GM21528 (cell line): ENCODE data around the gene DUSP15.
"Not testable (repeated sequence)": the region's sequence is repeated elsewhere in the genome, so short reads cannot be mapped to it uniquely, and the experiment has no call there.

Source experiments
- ATAC-seq: cut with Tn5 transposase; IDR thresholded peaks from one replicate; pipeline ENCODE4 v1.9.1; 2021; ENCODE audit warnings: mild to moderate bottlenecking, moderate library complexity; ENCODE audit not compliant: unreplicated experiment, low FRiP score

DUSP15 gene, protein sequence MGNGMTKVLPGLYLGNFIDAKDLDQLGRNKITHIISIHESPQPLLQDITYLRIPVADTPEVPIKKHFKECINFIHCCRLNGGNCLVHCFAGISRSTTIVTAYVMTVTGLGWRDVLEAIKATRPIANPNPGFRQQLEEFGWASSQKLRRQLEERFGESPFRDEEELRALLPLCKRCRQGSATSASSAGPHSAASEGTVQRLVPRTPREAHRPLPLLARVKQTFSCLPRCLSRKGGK

DNA sequence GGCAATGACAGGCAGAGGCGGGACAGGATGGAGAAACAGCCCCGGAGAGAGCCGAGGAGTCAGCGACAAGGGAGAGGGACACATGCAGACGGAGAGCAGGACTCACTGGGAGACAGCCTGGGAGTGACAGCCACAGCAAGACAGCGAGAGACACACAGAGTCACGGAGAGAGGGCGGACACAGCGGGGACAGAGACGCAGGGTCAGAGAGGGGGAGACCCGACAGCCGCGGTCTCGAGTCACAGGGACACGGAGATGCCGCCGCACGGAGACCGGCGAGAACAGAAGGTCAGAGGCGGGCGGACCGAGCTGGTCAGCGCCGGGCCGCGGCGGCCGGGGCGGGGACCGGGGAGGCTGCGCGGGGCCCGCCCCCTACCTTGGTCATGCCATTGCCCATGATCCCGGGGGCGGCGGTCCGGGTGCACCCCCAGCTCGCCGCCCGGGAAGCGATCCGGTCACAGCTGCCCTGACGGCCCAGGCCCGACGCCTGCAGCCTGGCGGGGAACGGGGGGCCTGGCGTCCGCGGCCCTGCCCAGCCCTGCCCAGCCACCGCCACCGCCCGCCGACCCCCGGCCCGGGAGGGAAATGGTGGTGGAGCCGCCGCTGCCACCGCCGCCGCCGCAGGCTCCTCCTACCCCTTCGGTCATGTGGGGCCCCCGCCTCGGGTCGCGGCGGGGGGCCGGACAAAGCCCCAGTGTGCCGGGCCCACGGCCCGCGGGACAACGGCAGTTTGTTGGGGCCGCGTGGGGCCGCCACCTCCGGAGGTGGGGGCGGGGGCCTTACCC lies at the start of gene DUSP15, which contains the start of gene TTLL9:
DUSP15 (minus strand) TSS at position 586 of the 784 bp plus-strand sequence; CDS start at position 396, 190 bp downstream.
TTLL9 (plus strand) TSS at position 693 of the 784 bp plus-strand sequence. CDS start 493 bp downstream, outside the sequence.
- no peak for ATAC-seq

DNA sequence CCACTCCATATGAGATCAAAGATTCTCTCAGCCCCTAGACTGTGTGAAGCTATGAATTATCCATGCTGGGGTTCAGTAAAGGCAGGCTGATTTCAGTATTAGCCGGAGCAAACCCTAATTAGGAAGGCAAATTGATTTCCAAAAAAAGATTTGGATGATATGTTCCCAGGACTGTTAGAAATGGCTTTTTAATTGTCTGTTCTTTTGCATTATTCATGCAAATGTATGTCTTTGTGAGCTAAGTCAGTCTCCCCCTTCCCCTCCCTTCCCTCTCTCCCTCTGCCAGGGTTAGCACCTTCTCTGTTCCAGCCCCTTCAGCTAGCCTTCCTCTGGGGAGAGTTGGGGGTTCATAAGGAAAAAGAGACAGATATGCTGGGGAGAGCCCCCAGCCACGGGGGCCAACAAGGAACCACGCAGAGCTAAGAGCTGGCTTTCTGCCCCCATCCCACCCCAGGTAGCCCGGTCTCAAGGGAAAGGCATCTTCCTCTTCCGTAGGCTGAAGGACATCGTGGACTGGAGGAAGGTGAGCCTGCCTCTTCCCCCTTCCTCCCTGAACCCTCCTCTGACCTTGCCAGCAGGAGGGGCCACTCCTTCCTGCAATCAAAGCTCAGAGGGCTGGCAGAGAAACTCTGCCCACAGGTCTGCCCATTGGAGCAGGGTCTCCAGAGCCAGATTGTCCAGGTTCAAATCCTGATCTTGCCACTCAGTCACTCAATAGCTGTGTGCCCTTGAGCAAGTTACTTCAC lies 49.3 kb upstream of the DUSP15 start:
- no peak for ATAC-seq

DNA sequence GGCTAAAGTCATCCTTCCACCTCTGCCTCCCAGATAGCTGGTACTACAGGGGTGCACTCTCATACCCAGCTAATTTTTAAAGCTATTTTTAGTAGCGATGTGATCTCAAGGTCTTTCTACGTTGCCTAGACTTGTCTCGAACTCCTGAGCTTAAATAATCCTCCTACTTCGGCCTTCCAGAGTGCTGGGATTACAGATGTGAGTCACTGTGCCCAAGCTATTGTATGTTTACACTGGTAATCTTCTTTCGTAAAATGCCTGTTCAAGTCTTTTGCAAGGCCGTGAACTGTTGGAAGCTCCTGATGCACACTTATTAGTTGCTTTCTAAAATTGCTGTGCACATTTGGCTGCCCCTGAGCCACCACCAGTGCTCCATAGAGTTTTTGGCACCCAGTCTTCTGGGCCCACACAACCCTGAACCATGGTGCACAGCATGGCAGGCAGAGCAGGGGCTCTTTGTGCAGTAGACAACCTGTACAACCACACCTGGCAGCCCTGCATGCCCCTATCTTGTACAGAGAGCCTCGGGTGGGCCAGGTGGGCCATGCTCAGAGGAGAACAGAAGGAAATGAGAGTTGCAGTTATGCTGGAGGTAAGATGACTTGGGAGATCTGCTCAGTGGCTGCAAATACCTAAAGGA lies 48.3 kb upstream of the DUSP15 start:
- ATAC-seq = no peak

DNA sequence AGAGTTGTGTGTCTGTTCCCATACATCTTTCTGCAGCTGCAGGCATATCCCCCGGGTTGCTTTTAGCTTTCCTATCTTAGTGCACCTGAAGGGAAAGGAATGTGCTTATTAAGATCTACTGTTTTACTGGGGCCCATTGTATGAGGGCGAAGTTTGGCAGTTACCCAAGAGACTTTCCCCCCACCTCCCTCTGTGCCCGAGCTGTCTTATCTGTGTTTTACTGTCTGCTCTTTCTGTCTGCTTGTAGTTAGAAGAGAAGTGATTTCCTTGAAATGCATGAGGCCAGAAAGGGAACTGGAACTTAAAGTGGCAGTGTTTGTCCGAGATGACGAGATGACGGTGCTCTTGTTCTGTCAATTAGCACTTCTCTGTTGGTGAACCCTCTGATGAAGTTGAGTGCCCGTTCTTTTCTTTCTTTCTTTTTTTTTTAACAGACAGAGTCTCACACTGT lies 47.7 kb upstream of the DUSP15 start:
- not testable (repeated sequence) for ATAC-seq

DNA sequence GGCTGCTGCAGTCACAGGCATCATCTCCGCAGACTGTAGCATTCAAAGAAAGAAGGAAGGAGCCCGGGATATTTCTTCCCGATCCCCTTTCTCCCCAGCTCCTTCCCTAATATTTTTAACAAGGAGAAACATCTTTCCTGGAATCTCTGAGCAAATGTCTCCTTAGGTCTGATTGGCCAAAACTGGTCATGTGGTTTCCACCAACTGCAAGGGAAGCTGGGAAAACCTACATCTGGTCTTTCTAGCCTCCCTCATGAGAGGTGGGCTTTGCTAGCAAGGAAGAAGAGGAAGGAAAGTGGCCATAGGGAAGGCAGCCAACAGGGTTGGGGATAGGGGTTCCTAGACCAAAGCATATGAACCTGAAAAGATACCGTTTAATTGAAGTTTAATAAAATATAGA lies 46.4 kb upstream of the DUSP15 start:
- no peak for ATAC-seq

DNA sequence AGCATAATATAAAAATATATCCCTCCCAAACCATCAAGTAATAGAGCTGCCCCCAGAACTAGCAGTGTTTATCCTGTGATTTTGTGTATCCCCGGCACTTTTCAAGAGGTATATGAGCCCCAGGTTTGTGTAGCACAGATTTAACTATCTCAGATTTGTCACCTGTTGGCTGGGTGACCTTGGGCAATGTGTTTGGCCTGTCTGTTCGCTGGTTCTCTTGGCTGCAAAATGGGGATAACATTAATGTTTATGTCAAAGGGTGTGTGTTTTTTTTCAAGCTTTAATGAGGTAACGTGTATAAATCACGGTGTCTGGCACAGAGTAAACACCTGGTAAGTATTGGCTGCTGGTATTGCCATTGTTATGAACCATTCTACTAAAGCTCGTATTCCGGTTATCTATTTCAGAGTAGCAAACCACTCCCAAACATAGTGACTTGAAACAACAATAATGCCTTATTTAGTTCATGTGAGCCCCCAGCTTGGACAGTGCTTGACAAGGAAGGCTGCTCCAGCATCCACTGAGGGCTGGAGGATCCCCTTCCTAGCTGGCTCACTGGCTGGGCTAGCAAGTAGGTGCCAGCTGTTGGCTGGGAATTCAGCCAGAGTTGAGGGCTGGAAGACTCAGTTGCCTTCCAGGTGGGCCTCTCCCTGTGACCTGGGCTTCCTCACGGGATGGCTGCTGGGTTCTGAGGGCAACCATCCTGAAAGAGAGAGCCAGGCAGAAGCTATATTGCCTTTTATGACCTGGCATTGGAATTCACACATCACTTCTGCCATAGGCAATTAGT lies 45.4 kb upstream of the DUSP15 start:
- no peak for ATAC-seq

DNA sequence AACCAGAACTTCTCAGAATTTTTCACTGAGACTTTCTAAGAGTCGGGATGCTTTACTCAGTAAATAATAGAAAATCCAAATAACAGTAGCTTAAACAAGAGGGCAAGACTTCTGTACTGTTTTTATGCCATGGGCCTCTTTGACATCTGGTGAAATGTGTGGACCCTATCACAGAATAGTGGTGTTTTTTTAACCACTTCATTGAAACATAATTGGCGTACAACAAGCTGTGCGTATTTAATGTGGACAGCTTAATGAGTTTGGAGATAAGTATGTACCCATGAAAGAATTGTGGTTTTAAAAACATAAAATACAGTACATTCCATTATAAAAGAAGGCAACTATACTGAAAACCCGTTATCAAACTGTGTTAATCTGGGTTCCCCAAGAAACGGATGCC lies 43.8 kb upstream of the DUSP15 start:
- ATAC-seq = no peak

DNA sequence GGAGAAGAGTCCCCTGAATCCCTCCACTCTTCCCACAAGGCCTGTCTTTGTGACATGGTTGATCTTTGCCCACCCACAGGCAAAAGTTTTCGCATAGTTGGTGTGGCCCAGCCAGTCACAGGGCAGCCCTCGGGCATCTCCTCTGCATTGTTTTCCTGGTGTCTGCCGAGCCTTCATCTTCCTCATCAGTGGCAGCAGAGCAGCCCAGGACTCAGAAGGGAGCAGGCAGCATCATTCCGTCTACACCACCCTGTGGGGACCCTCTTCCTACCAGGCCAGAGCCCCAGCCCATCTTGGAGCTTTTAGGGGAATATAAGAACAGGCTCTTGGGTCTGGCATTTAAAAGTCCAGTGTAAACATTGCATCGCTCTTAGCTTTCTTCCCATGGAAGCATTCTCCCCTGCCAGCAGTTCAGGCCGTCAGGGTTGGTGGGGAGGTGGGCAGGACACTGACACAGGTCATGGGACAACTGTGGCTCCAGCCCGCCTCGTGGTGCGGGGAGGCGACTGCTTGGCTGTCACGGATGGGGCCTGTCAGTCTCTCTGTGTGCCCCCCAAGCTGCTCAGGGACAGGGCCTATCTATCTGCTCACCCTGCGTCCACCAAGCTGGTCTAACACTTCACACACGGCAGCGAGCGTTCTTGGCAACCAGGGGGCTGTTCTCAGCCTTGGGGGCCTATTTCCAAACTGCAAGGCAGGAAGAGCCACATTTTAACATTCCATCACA lies 43.3 kb upstream of the DUSP15 start:
- no peak for ATAC-seq

DNA sequence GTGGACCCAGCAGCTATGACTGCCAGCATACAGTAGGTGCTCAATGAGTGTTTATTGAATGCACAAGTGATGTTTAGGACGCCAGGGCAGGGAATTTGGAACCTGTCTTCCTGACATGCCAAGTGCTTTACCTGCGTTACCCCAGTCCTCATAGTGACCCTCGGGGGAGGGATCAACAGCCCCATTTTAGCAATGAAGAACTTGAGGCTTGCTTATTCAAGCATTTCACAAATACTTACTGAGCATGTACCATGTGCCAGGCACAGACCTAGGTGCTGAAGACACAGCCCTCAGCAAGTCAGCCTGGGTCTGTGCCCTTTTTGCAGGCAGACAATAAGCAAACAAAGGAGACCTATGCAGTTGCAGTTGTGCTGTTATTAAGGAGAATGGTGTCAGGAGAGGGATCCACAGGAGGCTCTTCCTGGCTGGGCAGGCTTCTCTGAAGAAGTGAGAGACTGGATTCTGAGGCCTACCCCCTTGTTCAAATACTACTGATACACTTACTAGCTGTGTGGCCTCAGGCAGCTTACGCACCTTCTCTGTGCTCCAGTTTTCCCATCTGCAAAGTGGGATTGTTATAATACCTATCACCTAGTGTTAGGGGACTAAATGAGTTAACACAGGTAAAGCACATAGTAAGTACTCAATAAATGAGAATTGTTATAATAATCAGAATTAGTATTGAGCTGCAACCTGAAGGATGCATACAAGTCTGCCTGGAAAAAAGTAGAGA lies 39.9 kb upstream of the DUSP15 start:
- ATAC-seq = no peak

DNA sequence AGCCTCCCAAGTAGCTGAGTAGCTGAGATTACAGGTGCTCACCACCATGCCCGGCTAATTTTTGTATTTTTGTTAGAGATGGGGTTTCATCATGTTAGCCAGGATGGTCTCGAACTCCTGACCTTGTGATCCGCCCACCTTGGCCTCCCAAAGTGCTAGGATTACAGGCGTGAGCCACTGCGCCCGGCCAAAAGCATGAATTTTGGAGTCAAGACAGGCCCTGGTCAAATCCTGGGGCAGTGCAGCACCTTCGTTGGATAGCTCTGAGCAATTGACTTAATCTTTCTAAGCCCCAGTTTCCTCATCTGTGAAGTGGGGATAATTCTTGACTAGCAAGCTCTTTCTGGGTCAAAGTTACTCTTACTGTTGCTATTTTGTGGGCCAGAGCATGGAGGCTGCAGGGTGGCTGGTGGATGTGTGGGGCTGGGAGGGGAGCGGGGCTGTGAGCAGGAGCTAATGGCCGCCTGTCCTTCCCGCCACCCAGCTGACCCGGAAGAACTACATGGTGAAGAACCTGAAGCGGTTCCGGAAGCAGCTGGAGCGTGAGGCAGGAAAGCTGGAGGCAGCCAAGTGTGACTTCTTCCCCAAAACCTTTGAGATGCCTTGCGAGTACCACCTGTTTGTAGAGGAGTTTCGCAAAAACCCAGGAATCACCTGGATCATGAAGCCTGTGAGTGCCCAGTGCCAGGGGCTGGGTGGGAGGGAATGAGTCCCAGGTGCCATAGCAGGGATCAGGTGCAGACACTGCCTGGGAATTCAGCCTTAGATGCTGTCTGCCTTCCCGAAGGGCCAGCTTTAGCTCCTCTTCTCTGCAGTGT lies 39.1 kb upstream of the DUSP15 start:
- ATAC-seq = no peak

DNA sequence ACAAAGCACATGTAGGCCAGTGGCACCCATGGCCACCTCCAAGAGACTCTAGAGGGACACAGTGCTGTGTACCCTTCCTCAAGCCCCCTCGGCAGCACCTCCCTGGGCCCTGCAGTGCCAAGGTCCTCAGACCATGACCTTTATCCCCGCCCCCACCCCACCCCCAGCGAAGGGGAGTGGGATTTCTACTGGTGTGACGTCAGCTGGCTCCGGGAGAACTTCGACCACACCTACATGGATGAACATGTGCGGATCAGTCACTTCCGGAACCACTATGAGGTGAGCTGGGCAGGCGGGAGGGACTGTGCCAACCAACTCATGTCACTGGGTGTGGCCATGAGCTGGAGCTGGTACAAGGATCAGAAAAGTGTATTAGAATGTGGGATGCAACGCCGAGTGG lies 38.1 kb upstream of the DUSP15 start:
- ATAC-seq = no peak

DNA sequence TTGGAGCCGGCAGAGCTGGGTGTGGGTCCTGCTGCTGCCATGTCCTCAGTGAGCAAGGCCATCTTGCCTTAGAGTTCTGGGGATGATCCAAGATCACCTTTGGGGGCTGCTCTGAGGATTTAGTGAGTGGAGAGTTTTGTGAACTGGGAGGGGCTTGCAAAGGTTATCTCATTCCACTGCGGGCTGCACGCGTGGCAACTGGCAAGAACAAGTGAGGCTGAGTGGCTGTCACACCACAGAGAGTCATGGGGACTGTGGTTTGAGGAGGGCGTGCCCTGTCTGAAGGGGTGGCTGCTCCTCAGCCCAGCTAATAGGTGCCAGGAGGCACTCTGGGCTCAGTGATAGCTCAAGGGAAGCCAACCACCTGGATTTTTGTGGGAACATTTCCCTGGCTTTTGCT lies 37.7 kb upstream of the DUSP15 start:
- ATAC-seq = no peak

DNA sequence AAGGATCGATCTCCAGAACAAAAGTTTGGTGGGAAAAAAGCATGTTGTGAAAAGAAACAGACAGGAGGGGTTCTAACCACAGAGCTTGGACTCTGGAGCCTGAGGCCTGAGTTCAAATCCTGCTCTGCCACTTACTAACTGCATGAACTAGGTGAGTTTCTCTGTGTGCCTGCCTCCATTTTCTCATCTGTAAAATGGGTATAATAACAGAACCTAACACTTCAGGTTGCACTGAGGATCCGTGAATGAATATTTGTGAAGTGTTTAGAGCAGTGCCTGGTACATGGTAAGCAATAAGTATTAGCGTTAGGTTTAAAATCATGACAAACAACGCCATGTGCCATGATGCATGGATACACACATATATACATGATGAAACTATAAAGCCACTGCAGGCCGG lies 36.7 kb upstream of the DUSP15 start:
- no peak for ATAC-seq

DNA sequence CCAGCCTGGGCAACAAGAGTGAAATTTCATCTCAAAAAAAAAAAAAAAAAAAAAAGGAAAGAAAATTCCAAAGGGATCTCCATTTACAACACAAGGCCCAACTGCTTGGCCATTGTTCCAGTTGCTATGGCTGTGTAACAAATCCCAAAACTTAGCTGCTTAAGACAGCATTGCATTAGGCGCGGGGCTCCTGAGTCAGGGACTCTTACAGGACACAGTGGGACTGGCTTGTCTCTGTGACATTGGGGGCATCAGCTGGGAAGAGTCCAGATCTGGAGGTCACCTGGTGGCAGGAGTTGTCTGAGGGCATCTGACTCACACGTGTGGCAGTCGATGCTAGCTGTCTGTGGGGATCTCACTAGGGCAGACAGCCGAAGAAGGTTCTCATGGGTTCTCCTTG lies 35.7 kb upstream of the DUSP15 start:
- ATAC-seq = no peak

DNA sequence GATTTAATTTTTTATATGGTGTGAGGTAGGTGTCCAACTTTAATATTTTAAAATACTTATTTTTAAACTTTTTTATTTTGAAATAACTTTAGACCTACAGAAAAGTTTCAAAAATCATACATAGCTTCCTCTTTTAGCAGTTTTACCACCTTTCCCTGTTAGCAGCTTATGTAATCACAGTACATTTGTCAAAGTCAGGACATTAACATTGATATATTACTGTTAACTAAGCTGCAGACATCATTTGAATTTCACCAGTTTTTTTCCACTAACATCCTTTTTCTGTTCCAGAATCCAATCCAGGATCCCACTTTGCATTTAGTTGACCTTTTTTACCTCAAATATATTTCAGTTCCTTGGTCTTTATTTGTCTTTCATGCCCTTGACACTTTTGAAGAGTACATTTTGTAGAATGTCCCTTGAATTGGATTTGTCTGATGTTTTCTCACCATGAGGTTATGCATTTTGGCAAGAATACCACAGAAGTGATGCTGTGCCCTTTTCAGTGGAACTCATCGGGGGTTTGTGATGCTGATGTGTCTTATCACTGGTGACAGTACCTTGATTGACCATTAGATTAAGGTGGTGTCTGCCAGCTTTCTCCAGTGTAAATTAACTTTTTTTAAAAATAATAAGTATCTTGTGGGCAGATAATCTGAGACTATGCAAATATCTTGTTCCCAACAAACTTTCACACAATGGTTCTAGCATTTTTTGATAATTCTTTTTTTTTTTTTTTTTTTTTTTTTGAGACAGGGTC lies 33.5 kb upstream of the DUSP15 start:
- ATAC-seq = no peak

DNA sequence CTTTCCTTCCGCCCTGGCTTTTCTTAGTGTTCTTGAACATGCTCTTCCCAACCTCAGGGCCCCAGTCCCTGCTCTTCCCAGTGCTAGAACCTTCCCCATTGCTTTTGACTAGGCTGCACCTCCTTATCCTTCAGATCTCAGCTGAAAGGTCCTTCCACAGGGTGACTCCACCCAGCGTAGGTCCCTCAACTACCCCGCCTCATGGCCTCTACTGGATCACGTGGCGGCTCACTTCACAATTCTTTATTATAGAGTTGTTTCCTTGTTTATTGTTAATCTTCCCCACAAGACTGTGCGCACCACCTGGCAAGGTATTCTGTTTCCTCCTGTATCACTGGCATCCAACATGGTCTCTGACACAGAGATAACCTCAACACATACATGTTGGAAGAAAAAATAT lies 31.3 kb upstream of the DUSP15 start:
- no peak for ATAC-seq

DNA sequence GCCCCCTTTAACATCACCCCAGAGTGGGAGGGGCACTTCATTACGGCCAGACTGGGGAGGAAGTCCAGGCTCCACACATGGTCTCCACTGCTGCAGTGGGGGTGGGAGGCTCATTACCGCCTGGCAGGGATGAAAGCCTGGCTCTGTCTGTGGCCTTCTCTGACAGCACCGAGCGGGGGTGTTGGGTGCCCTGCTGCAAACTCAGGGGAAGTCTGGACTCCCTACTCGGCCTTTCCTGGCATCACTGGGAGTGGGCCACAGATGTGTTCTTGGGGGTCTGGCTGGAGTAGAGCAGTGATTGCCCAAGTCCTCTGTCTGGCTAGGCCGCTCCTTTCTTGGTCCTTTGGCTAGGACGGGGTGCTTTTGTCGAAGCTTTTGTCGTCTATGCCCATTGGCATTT lies 27.2 kb upstream of the DUSP15 start:
- no peak for ATAC-seq
